Endothelial cell (in vitro differentiated cells): ENCODE measurements around the gene TCP10L. TPM values are rescaled to one million over a fixed set of nuclear protein-coding genes. Genes with fewer than 3 reads are reported as not detected.

Experiments used
- DNase-seq: peaks from one replicate; pipeline ENCODE4 v3.0.0; 2021; ENCODE audit warnings: low spot score
- H3K27ac Mint-ChIP-seq: one replicate; pipeline ENCODE4 v1.8.0; 2021; ENCODE audit warnings: mixed read lengths, inconsistent platforms; ENCODE audit not compliant: unreplicated experiment
- H3K27me3 Mint-ChIP-seq: one replicate; pipeline ENCODE4 v1.8.0; 2021; ENCODE audit warnings: mild to moderate bottlenecking, moderate library complexity, mixed read lengths, inconsistent platforms; ENCODE audit not compliant: unreplicated experiment
- H3K36me3 Mint-ChIP-seq: one replicate; pipeline ENCODE4 v1.8.0; 2021; ENCODE audit warnings: mild to moderate bottlenecking, low read depth, mixed read lengths, inconsistent platforms; ENCODE audit not compliant: unreplicated experiment
- H3K4me1 Mint-ChIP-seq: one replicate; pipeline ENCODE4 v1.8.0; 2021; ENCODE audit warnings: mild to moderate bottlenecking, mixed read lengths, inconsistent platforms; ENCODE audit not compliant: unreplicated experiment
- H3K4me3 Mint-ChIP-seq: one replicate; pipeline ENCODE4 v1.8.0; 2021; ENCODE audit warnings: mild to moderate bottlenecking, mixed read lengths, inconsistent platforms; ENCODE audit not compliant: unreplicated experiment
- H3K9me3 Mint-ChIP-seq: one replicate; pipeline ENCODE4 v1.8.0; 2021; ENCODE audit warnings: mixed read lengths, inconsistent platforms; ENCODE audit not compliant: unreplicated experiment
- total RNA-seq: library from RNA; stranded (reverse); fragmentation: NEBNext Ultra II Directional; extraction: Animal tissue kit (Norgen Biotek cat#: 25700); gene quantifications from one replicate; pipeline ENCODE4 v1.2.1, GENCODE V29; 2021; ENCODE audit not compliant: unreplicated experiment
- TF ChIP-seq, protein P1 (sequence below): fragments of 200-600 bp; sonication (generic); IDR thresholded peaks from one replicate; pipeline ENCODE4 v1.5.0; 2021; ENCODE audit warnings: antibody characterized with exemption; ENCODE audit not compliant: unreplicated experiment

TCP10L gene
- total RNA-seq, 1 donor from 2014 or later, result 0.31 TPM

DNA sequence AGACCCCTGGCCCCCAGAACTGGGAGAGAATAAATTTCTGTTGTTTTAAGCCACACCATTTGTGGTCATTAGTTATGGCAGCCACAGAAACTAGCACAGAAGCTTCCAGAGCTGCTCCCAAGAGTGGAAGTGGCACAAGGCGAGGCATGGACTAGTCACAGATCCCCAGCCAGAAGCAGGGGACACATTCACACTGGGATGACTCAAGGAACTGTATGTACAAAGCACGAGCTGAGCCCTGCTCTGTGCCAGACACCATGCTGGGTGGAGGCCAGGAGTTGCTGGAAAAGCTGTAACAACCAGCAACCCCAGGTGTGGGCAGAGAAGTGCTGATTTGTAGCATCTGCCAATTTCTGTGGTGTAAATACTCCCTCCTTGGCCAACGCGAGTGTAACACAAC is 55.6 kb downstream of the TCP10L start:
- DNase-seq, result no peak
- Mint-ChIP-seq H3K4me1 (peaks cover 9% of the 10 kb centered on the region), H3K36me3 (peaks cover 9% of the 10 kb centered on the region), H3K4me3 (no peak overlapping the region), H3K27me3 (peaks cover 8% of the 10 kb centered on the region), H3K27ac (no peak overlapping the region), H3K9me3 (no peaks in the 10 kb centered on the region)
- TF ChIP-seq, protein P1, sequence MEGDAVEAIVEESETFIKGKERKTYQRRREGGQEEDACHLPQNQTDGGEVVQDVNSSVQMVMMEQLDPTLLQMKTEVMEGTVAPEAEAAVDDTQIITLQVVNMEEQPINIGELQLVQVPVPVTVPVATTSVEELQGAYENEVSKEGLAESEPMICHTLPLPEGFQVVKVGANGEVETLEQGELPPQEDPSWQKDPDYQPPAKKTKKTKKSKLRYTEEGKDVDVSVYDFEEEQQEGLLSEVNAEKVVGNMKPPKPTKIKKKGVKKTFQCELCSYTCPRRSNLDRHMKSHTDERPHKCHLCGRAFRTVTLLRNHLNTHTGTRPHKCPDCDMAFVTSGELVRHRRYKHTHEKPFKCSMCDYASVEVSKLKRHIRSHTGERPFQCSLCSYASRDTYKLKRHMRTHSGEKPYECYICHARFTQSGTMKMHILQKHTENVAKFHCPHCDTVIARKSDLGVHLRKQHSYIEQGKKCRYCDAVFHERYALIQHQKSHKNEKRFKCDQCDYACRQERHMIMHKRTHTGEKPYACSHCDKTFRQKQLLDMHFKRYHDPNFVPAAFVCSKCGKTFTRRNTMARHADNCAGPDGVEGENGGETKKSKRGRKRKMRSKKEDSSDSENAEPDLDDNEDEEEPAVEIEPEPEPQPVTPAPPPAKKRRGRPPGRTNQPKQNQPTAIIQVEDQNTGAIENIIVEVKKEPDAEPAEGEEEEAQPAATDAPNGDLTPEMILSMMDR, result no peak

DNA sequence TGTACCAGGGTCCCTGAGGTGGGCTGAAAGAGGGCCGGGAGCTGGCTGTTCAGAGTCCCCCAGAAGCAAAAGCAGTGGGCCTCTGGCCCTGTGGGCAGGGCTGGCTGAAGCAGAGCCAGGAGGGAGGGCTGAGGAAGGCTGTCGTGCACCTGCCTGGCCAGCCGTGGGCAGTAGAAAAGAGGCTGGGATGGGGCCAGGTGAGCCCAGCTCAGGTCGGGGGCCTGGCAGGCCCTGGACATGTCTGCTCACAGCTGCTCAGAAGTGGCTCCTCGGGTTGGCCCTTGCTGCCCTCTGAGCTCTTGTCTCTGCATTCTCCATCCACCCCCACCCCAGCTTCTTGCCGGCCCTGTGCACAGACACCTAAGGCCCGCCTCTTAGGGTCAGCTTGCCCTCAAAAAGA is 60.0 kb downstream of the TCP10L start:
- peaks cover 39% of the 10 kb centered on the region for H3K4me1 Mint-ChIP-seq
- H3K27ac Mint-ChIP-seq, result no peak overlapping the region
- H3K27me3 Mint-ChIP-seq, result peaks cover 2% of the 10 kb centered on the region
- no peaks in the 10 kb centered on the region for H3K9me3 Mint-ChIP-seq
- no peak for DNase-seq
- peaks cover 4% of the 10 kb centered on the region for H3K36me3 Mint-ChIP-seq
- TF ChIP-seq, protein P1, result no peak
- H3K4me3 Mint-ChIP-seq, result no peak overlapping the region

DNA sequence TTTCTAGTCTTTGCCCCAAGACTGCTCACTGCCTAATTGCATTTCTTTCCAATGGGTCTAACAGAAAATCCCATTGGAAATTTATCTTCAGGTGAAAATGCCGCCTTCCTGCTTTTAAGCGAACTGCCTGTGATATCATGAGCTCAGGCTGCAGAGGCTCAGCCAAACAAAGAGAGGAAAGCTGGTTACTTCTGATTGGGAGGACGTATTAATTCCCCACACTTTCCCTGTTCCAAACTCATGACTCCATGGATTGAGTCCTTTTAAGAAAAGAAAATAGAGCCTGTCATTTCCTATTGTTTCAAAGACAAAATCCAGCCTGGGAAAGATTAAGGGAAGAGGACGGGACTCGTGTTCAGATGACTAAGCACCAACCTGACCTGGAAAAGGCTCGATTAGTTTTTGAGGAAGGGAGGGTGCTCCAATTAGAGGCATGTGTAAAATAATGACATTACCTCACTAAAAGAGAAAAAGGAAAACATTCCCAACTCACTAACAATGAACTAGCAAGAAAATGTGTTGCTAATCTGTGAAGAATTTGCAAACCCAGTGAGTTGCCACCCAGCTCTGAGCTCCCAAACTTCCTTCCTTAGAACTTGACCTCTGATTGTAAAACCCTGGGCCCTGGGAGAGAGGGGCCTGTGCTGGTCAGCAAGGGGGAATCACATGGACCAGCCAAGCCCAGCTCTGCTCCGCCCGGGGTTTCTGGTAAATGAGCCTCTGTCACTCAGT is 61.2 kb downstream of the TCP10L start:
- H3K27ac Mint-ChIP-seq, result peak overlapping the region; percentile 96
- peak; percentile 38 for DNase-seq

More for the DNA sequence above, 61.2 kb downstream of the TCP10L start:
- Mint-ChIP-seq H3K4me3 (no peak overlapping the region), H3K9me3 (no peaks in the 10 kb centered on the region), H3K4me1 (peaks cover 39% of the 10 kb centered on the region), H3K27me3 (peaks cover 2% of the 10 kb centered on the region), H3K36me3 (peaks cover under 1% of the 10 kb centered on the region)
- TF ChIP-seq, protein P1, result no peak

Other genes starting within 250 kb of the TCP10L start
- 10.6 TPM for gene URB1, start 192.5 kb downstream of the TCP10L start, total RNA-seq
- 1.1 TPM for gene EVA1C, start 172.8 kb downstream of the TCP10L start, total RNA-seq
- gene CFAP298, start 26.9 kb upstream of the TCP10L start, total RNA-seq, result 60.3 TPM
- 23.0 TPM for gene SYNJ1, start 142.5 kb upstream of the TCP10L start, total RNA-seq
- 51.5 TPM for gene PAXBP1, start 186.2 kb upstream of the TCP10L start, total RNA-seq